GM23248 (cell line): ENCODE data around the gene IQSEC1.

ENCODE experiments used
- EZH2 ChIP-seq: fragments of 200-600 bp; sonication (generic); IDR thresholded peaks from 2 replicates; pipeline ENCODE4 v1.6.1; 2018; ENCODE audit warnings: antibody characterized with exemption, mild to moderate bottlenecking; ENCODE audit not compliant: insufficient read depth, poor library complexity, severe bottlenecking
- EZH2phosphoT487 ChIP-seq: fragments of 200-600 bp; sonication (generic); IDR thresholded peaks from 2 replicates; pipeline ENCODE4 v1.6.1; 2018; ENCODE audit warnings: antibody characterized with exemption, moderate library complexity, mild to moderate bottlenecking, low read depth; ENCODE audit not compliant: insufficient read depth

DNA sequence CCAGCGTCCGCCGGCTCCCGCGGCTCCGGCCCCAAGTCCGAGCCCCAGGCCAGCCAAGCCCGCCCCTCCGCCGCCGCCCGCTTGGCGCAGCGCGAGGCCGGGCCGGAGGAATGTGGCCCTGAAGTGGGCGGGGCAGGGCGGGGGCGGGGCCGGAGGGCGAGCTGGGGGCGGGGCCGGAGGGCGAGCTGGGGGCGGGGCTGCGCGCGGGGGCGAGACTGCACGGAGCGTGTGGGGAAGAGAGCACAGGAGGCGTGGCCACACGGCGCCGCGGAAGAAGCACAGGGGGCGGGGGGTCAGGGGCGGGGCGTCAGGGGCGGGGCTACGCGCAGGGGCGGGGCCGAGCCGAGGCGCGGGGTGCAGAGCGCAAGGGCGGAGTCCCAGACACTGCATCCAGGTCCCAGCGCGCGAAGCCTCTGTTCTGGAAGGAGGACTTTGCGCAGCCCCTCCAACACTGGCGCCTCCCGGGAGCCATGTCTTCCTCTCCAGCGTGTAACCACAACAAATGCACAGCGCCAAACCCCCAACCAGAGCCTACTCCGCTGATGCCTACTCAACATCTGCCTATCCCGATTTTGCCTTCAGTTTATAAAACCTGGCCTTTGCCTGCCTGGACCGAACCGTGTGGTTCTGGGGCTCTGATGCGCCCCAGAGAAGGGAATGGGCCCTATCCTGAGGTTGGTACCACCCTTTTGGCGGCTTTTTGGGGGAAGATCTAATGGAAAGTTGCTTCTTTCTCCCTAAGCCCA is 105.5 kb downstream of the IQSEC1 start:
- TF ChIP-seq EZH2 (no peak), EZH2phosphoT487 (no peak)
